ENCODE results near the gene KDM4D. TPM values are rescaled to one million over a fixed set of nuclear protein-coding genes. Genes with fewer than 3 reads are reported as not detected.
"Not testable (repeated sequence)": the region's sequence is repeated elsewhere in the genome, so short reads cannot be mapped to it uniquely, and the experiment has no call there.

KDM4D gene
- polyA plus RNA-seq, 4 donors, result 0.27 to 0.54 (median 0.49) TPM; not detected in 1

DNA sequence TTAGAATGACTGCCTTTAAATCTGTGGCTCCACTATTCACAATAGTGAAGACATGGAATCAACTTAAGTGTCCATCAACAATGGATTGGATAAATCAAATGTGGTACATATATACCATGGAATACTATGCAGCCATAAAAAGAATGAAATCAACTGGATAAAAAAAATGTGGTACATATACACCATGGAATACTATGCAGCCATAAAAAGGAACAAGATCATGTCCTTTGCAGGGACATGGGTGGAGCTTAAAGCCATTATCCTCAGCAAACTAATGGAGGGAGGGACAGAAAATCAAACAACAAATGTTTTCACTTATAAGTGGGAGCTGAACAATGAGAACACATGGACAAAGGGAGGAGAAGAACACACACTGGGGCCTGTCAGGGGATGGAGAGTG, 41.4 kb upstream of the KDM4D start:
- H3K4me1 ChIP-seq (ENCODE audit: control insufficient read depth in 3 of 3, insufficient read depth in 2 of 3, low read depth in 1 of 3, low read length in 2 of 3); H3K9me3 ChIP-seq (ENCODE audit: control insufficient read depth in 2 of 2, insufficient read depth in 1 of 2, low read depth in 1 of 2, low read length in 1 of 2); H3K27ac ChIP-seq (ENCODE audit: low read depth in 1 of 3, low read length in 2 of 3); H3K4me3 ChIP-seq (ENCODE audit: low read depth in 1 of 3, low read length in 3 of 3); DNase-seq; H3K36me3 ChIP-seq (ENCODE audit: control insufficient read depth in 3 of 3, insufficient read depth in 2 of 3, low read depth in 1 of 3, low read length in 3 of 3); FAIRE-seq; H3K27me3 ChIP-seq (ENCODE audit: control insufficient read depth in 3 of 3, insufficient read depth in 3 of 3, low read length in 3 of 3): not testable (repeated sequence)

DNA sequence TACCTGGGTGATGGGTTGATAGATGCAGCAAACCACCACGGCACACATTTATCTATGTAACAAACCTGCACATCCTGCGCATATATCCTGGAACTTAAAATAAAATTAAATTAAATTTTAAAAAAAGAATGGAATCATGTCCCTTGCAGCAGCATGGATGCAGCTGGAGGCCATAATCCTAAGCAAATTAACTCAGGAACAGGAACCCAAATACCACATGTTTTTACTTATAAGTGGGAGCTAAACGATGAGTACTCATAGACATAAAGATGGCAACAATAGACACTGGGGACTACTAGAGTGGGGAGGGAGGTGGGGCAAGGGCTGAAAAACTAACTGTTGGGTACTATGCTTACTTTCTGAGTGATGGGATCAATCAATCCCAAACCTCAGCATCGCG, 41.0 kb upstream of the KDM4D start:
- H3K27ac ChIP-seq (ENCODE audit: low read depth in 1 of 3, low read length in 2 of 3), result no peak overlapping the region
- DNase-seq (no peak), FAIRE-seq (no peak)
- H3K36me3 ChIP-seq (ENCODE audit: control insufficient read depth in 3 of 3, insufficient read depth in 2 of 3, low read depth in 1 of 3, low read length in 3 of 3), result no peaks in the 10 kb centered on the region
- no peaks in the 10 kb centered on the region for H3K27me3 ChIP-seq (ENCODE audit: control insufficient read depth in 3 of 3, insufficient read depth in 3 of 3, low read length in 3 of 3)
- WGBS, 3 donors, result 93 to 97% (median 96%) methylated on average over 5 of the region's 5 CpGs
- H3K4me3 ChIP-seq (ENCODE audit: low read depth in 1 of 3, low read length in 3 of 3), result no peak overlapping the region
- H3K4me1 ChIP-seq (ENCODE audit: control insufficient read depth in 3 of 3, insufficient read depth in 2 of 3, low read depth in 1 of 3, low read length in 2 of 3), result no peaks in the 10 kb centered on the region
- H3K9me3 ChIP-seq (ENCODE audit: control insufficient read depth in 2 of 2, insufficient read depth in 1 of 2, low read depth in 1 of 2, low read length in 1 of 2), result no peaks in the 10 kb centered on the region

DNA sequence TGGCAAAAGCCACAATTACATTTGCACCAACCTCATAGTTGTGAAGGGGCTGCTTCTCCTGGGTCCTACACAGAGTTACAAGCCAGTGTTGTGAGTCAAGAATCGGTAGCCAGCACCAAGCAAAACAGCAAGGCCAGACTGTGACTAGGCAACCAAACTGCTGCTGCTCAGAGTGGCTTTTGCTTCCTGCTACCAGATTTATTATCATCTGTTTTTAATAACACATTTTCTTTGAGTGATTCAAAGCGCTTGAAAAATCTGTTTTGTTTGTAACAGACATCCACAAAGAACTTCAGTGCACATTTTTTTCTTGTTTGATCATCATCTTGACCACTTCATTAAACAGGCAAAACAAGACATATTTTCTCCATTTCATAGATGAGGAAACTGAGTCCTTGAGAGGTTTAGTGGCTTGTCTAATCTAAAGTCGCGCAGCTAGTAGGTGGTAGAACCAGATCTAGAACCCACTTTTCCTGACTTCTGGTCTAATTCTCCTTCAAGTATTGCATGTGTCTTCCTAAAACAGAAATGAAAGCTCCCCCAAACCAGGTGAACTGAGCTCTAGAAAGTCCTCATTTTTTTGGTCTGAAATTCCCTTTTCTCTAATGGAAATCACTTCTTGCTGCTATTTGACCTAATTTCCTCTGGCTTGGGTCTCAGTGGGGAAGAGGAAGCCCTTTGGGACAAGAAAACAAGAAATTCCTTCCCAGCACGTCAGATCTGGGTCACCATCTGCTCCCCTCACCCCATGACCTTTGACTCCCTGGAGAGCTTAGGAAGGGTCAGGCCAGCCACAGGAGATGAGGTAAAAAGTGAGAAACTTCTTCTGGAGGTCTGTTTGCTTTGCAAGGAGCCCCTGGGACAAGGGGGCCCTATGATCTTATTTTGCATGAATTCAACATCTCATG, 40.0 kb upstream of the KDM4D start:
- peak overlapping the region in 1 of 3 donors; percentile 36 for H3K27ac ChIP-seq (ENCODE audit: low read depth in 1 of 3, low read length in 2 of 3)
- FAIRE-seq (no peak), DNase-seq (no peak)
- 60 to 65% (median 63%) methylated on average over 5 of the region's 5 CpGs for WGBS, 3 donors
- H3K36me3 ChIP-seq (ENCODE audit: control insufficient read depth in 3 of 3, insufficient read depth in 2 of 3, low read depth in 1 of 3, low read length in 3 of 3), result no peaks in the 10 kb centered on the region
- H3K4me1 ChIP-seq (ENCODE audit: control insufficient read depth in 3 of 3, insufficient read depth in 2 of 3, low read depth in 1 of 3, low read length in 2 of 3), result no peaks in the 10 kb centered on the region
- H3K27me3 ChIP-seq (ENCODE audit: control insufficient read depth in 3 of 3, insufficient read depth in 3 of 3, low read length in 3 of 3), result no peaks in the 10 kb centered on the region
- H3K9me3 ChIP-seq (ENCODE audit: control insufficient read depth in 2 of 2, insufficient read depth in 1 of 2, low read depth in 1 of 2, low read length in 1 of 2), result no peaks in the 10 kb centered on the region
- no peak overlapping the region for H3K4me3 ChIP-seq (ENCODE audit: low read depth in 1 of 3, low read length in 3 of 3)

DNA sequence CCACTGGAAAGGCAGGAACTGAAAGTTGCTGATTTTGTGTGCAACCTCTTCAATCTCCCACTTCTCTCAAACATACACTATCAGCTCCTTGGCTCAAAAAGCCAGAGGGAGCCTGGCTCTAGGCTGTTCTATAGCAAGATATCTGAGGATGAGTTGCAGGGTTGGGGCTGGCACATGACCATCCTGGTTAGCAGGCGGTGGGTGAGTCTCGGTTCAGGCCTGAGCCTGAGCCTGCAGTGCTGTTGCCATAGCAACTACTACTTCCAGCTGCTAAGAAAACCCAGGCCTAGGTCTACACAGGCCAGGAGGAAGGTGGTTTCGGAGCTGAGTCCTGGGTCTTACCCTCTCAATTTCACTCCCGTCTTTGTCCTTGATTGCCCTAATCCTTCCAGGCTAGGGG, 39.1 kb upstream of the KDM4D start:
- Histone ChIP-seq H3K4me3 (ENCODE audit: low read depth in 1 of 3, low read length in 3 of 3) (no peak overlapping the region), H3K27me3 (ENCODE audit: control insufficient read depth in 3 of 3, insufficient read depth in 3 of 3, low read length in 3 of 3) (no peaks in the 10 kb centered on the region), H3K4me1 (ENCODE audit: control insufficient read depth in 3 of 3, insufficient read depth in 2 of 3, low read depth in 1 of 3, low read length in 2 of 3) (no peaks in the 10 kb centered on the region), H3K27ac (ENCODE audit: low read depth in 1 of 3, low read length in 2 of 3) (peak overlapping the region in 1 of 3 donors; percentile 26), H3K9me3 (ENCODE audit: control insufficient read depth in 2 of 2, insufficient read depth in 1 of 2, low read depth in 1 of 2, low read length in 1 of 2) (no peaks in the 10 kb centered on the region), H3K36me3 (ENCODE audit: control insufficient read depth in 3 of 3, insufficient read depth in 2 of 3, low read depth in 1 of 3, low read length in 3 of 3) (no peaks in the 10 kb centered on the region)
- WGBS, 3 donors, result 68 to 85% (median 79%) methylated on average over 4 of the region's 4 CpGs
- FAIRE-seq (no peak), DNase-seq (no peak)

DNA sequence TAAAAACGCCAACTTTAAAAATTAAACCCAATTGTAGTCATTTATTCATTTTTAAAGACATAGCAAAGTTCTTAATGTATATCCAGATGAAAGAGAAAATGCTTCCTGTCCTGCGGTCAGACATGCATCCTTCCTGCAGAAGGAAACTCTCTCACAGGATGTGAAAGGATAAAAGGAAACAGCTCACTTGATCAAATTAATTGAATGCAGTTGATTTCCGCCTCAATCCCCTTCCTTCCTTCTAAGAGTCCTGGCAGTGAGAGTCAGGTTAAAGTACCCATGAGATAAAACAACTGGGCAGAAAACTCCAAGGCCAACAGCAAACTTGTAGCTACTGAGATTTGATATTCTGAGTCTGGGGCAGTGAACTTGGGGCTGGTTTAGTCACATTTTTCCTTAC, 38.7 kb upstream of the KDM4D start:
- Histone ChIP-seq H3K36me3 (ENCODE audit: control insufficient read depth in 3 of 3, insufficient read depth in 2 of 3, low read depth in 1 of 3, low read length in 3 of 3) (no peaks in the 10 kb centered on the region), H3K9me3 (ENCODE audit: control insufficient read depth in 2 of 2, insufficient read depth in 1 of 2, low read depth in 1 of 2, low read length in 1 of 2) (no peaks in the 10 kb centered on the region), H3K27ac (ENCODE audit: low read depth in 1 of 3, low read length in 2 of 3) (no peak overlapping the region), H3K4me3 (ENCODE audit: low read depth in 1 of 3, low read length in 3 of 3) (no peak overlapping the region), H3K27me3 (ENCODE audit: control insufficient read depth in 3 of 3, insufficient read depth in 3 of 3, low read length in 3 of 3) (no peaks in the 10 kb centered on the region), H3K4me1 (ENCODE audit: control insufficient read depth in 3 of 3, insufficient read depth in 2 of 3, low read depth in 1 of 3, low read length in 2 of 3) (no peaks in the 10 kb centered on the region)
- FAIRE-seq (no peak), DNase-seq (no peak)
- WGBS, 3 donors, result 68 to 80% (median 78%) methylated on average over 3 of the region's 3 CpGs

DNA sequence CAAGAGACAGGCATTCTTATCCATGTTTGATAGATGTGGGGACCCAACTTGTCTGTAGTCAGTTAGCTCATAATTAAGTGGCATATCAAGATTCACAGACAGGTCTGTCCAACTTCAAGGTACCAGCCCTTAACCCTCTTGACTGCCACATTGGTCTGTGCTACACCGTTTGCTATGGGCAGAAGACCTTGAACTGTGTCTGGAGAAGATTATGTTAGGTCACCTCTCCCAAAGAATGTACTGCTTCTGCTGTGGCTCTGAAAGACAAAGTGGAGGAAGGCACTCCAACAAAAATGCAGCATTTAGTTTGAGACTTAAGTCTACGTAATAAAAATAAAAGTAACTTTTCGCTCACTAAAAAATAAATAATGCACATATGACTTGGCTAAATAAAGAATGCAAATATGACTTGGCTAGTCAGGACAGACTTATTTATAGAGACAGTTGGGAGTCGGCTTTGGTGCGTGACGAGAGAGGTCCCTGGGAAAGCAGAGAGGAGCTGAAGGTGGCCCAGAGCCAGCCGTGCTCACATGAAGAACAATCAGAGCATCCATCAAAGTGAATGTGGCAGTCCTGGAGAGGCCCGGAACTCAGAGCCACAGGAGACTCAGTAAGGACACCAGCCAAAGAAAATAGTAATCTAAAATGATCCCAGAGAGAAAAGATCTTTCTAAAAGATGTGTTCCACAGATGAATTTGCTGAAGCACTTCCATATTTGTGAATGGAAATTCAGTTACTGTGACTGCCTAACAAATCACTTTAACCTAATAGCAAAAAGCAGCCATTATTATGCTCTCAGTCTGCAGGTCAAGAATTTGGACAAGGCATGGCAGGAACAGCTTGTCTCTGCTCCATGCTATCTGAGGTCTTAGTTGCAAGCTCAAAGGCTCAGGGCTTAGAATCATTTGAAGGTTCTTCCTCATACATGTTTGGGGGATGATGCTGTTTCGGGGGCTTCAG, 35.1 kb upstream of the KDM4D start:
- no peak for FAIRE-seq
- WGBS, 3 donors, result 48 to 65% (median 63%) methylated on average over 9 of the region's 9 CpGs
- H3K27ac ChIP-seq (ENCODE audit: low read depth in 1 of 3, low read length in 2 of 3), result peak overlapping the region in 1 of 3 donors; percentile 27
- H3K9me3 ChIP-seq (ENCODE audit: control insufficient read depth in 2 of 2, insufficient read depth in 1 of 2, low read depth in 1 of 2, low read length in 1 of 2), result peaks cover 0 to 3% of the 10 kb centered on the region in 2 donors
- DNase-seq, result no peak
- H3K4me3 ChIP-seq (ENCODE audit: low read depth in 1 of 3, low read length in 3 of 3), result no peak overlapping the region
- no peaks in the 10 kb centered on the region for H3K36me3 ChIP-seq (ENCODE audit: control insufficient read depth in 3 of 3, insufficient read depth in 2 of 3, low read depth in 1 of 3, low read length in 3 of 3)
- no peaks in the 10 kb centered on the region for H3K27me3 ChIP-seq (ENCODE audit: control insufficient read depth in 3 of 3, insufficient read depth in 3 of 3, low read length in 3 of 3)
- H3K4me1 ChIP-seq (ENCODE audit: control insufficient read depth in 3 of 3, insufficient read depth in 2 of 3, low read depth in 1 of 3, low read length in 2 of 3), result no peaks in the 10 kb centered on the region

DNA sequence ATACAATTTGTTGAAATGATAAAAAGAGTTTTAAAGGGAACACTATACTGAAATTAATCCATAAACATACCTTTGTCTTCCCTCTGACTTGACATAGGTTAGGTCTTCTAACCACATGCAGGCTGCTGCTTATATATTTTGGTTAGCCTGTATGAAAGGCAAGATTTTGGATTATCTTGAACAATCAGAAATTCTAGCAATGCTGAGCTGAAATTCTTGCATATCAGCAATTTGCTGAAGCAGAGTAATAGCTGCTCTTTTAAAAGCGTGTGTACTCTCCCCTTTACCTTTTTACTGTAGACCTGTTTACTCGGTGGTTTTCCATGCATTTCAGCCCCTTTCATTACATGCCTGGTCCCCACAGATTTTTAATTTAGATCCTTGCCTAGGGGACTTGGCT, 34.2 kb upstream of the KDM4D start:
- H3K36me3 ChIP-seq (ENCODE audit: control insufficient read depth in 3 of 3, insufficient read depth in 2 of 3, low read depth in 1 of 3, low read length in 3 of 3), result no peaks in the 10 kb centered on the region
- no peaks in the 10 kb centered on the region for H3K27me3 ChIP-seq (ENCODE audit: control insufficient read depth in 3 of 3, insufficient read depth in 3 of 3, low read length in 3 of 3)
- H3K4me1 ChIP-seq (ENCODE audit: control insufficient read depth in 3 of 3, insufficient read depth in 2 of 3, low read depth in 1 of 3, low read length in 2 of 3), result no peaks in the 10 kb centered on the region
- WGBS, 3 donors, result 78 to 93% (median 88%) methylated on average over 2 of the region's 2 CpGs
- FAIRE-seq (no peak), DNase-seq (no peak)
- H3K4me3 ChIP-seq (ENCODE audit: low read depth in 1 of 3, low read length in 3 of 3), result no peak overlapping the region
- H3K9me3 ChIP-seq (ENCODE audit: control insufficient read depth in 2 of 2, insufficient read depth in 1 of 2, low read depth in 1 of 2, low read length in 1 of 2), result peaks cover 0 to 3% of the 10 kb centered on the region in 2 donors
- H3K27ac ChIP-seq (ENCODE audit: low read depth in 1 of 3, low read length in 2 of 3), result no peak overlapping the region

DNA sequence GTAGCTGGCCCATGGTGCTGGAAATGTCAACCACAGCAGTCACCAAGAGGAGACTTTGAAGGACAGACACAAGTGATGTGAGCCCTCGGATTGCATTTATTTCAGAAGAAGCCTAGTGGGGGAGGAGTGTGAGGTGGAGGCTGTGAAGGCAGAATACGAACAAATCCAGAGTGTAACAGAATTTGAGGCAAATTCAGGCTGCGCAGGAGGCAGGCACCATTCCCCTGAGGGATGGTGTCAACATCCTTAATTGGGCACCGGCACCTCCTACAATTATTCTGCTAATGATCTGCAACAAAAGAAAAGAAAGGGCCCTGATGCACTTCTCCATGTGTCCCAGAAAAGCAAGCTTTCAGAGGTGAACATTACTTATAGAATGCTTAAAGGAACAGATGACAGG, 32.4 kb upstream of the KDM4D start:
- no peaks in the 10 kb centered on the region for H3K36me3 ChIP-seq (ENCODE audit: control insufficient read depth in 3 of 3, insufficient read depth in 2 of 3, low read depth in 1 of 3, low read length in 3 of 3)
- 73 to 82% (median 81%) methylated on average over 4 of the region's 4 CpGs for WGBS, 3 donors
- FAIRE-seq (no peak), DNase-seq (no peak)
- H3K27me3 ChIP-seq (ENCODE audit: control insufficient read depth in 3 of 3, insufficient read depth in 3 of 3, low read length in 3 of 3), result peaks cover 0 to 5% (median 0%) of the 10 kb centered on the region in 3 donors
- H3K4me3 ChIP-seq (ENCODE audit: low read depth in 1 of 3, low read length in 3 of 3), result no peak overlapping the region
- H3K9me3 ChIP-seq (ENCODE audit: control insufficient read depth in 2 of 2, insufficient read depth in 1 of 2, low read depth in 1 of 2, low read length in 1 of 2), result peaks cover 0 to 3% of the 10 kb centered on the region in 2 donors
- H3K4me1 ChIP-seq (ENCODE audit: control insufficient read depth in 3 of 3, insufficient read depth in 2 of 3, low read depth in 1 of 3, low read length in 2 of 3), result no peaks in the 10 kb centered on the region
- no peak overlapping the region for H3K27ac ChIP-seq (ENCODE audit: low read depth in 1 of 3, low read length in 2 of 3)

Measured in small intestine (tissue), 7 donors.